Suprapubic skin (tissue), 4 donors: ENCODE results near the gene AGAP6.
"Not testable (repeated sequence)": the region's sequence is repeated elsewhere in the genome, so short reads cannot be mapped to it uniquely, and the experiment has no call there.

Experiments used
- CTCF ChIP-seq, 2 donors: fragments of 200-600 bp in 1 of 2; fragments of 450-650 bp in 1 of 2; sonication (generic) in 1 of 2; IDR thresholded peaks; one replicate each; pipeline ENCODE4 v1.5.1; 2016 to 2019; ENCODE audit warnings: antibody characterized with exemption in 2 of 2, mild to moderate bottlenecking in 1 of 2, moderate library complexity in 1 of 2
- POLR2A ChIP-seq, 2 donors: fragments of 450-650 bp; IDR thresholded peaks; one replicate each; pipeline ENCODE4 v1.6.1; 2017; ENCODE audit warnings: antibody characterized with exemption in 2 of 2, mild to moderate bottlenecking in 2 of 2, moderate library complexity in 2 of 2
- POLR2AphosphoS5 ChIP-seq, 3 donors: sonication (generic); formaldehyde crosslinking; IDR thresholded peaks; one replicate each; pipeline ENCODE4 v1.6.1; 2017; ENCODE audit warnings: antibody characterized with exemption in 3 of 3

DNA sequence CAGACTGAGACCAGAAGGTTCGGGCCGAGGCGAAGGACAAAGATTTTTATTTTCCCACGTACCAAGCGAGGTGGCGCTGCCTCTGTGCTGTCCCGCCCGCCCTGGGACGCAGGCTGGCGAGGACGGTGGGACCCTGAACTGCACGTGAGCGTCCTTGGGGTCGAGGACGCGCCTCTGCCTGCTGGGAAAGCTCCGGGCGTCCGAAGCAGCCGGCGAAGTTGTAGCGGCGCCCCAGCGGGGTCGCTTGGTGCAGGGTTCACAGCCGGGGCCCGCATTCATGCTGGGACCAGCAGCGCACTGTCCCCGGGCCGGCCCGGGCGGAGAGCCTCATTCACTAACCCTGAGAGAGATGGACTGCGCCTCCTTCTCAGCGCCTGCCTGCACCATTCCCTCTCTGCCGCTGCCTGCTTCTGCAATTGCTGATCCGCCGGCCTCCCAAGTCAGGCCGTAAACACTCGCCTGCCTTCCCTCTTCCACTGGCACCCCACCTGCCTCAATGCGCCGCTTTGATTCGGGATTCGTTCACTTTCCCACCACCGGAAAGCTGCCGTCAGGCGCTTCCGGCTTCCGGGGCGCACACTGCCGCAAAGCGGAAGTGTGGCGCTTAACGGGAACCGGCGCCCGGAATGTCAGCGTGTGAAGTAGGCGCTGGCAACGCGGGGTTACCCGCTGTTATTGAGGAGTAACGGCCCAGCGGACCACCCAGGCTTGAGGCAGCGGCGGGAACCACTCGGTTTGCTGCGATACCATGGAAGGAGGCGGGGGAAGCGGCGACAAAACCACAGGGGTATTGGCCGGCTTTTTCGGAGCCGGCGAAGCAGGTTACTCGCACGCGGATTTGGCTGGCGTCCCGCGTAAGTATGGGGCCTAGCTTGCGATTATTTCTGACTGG, 46.5 kb upstream of the AGAP6 start, which contains the start of the genes PARG and TIMM23B:
- TF ChIP-seq POLR2A (IDR thresholded peaks at IDR 0.05) (peak in 1 of 2 donors; percentile 49), POLR2AphosphoS5 (IDR thresholded peaks at IDR 0.05) (peak in 1 of 3 donors; percentile 13)
- TF ChIP-seq CTCF (IDR thresholded peaks at IDR 0.05): not testable (repeated sequence)
